GM18907 (cell line): ENCODE data around the gene PON3.
"Not testable (repeated sequence)": the region's sequence is repeated elsewhere in the genome, so short reads cannot be mapped to it uniquely, and the experiment has no call there.

Experiments
- ATAC-seq: cut with Tn5 transposase; IDR thresholded peaks from one replicate; pipeline ENCODE4 v1.9.1; 2021; ENCODE audit warnings: mild to moderate bottlenecking, moderate library complexity; ENCODE audit not compliant: unreplicated experiment

Gene PON3

GRCh38 chr7:95412075-95412474 is 15.9 kb upstream of the PON3 start:
- ATAC-seq: no peak

GRCh38 chr7:95411666-95412065 is 15.5 kb upstream of the PON3 start:
- ATAC-seq: no peak

GRCh38 chr7:95411036-95411435 is 14.9 kb upstream of the PON3 start:
- no peak for ATAC-seq

- no peak for ATAC-seq
Measured at GRCh38 chr7:95407751-95408150, 11.6 kb upstream of the PON3 start.

- ATAC-seq: no peak
Measured at GRCh38 chr7:95405800-95406199, 9.6 kb upstream of the PON3 start.

GRCh38 chr7:95405208-95405607 is 9.0 kb upstream of the PON3 start:
- no peak for ATAC-seq

GRCh38 chr7:95404316-95404865 is 8.2 kb upstream of the PON3 start:
- no peak for ATAC-seq

GRCh38 chr7:95398155-95398940 is 2.2 kb upstream of the PON3 start:
- no peak for ATAC-seq

GRCh38 chr7:95397381-95397780 is 1.2 kb upstream of the PON3 start:
- no peak for ATAC-seq

GRCh38 chr7:95395755-95396135 is 430 bp downstream of the PON3 start:
- ATAC-seq: no peak

- ATAC-seq: no peak
Measured at GRCh38 chr7:95394370-95394769, 1.8 kb downstream of the PON3 start.

GRCh38 chr7:95391761-95392160 is 4.4 kb downstream of the PON3 start:
- no peak for ATAC-seq

GRCh38 chr7:95389516-95389915 is 6.7 kb downstream of the PON3 start:
- no peak for ATAC-seq

- not testable (repeated sequence) for ATAC-seq
Measured at GRCh38 chr7:95379457-95379856, 16.7 kb downstream of the PON3 start.

- no peak for ATAC-seq
Measured at GRCh38 chr7:95376632-95377400, 19.4 kb downstream of the PON3 start.

GRCh38 chr7:95375591-95376257 is 20.5 kb downstream of the PON3 start:
- ATAC-seq: no peak

- ATAC-seq: no peak
Measured at GRCh38 chr7:95373323-95373722, 22.9 kb downstream of the PON3 start.

- no peak for ATAC-seq
Measured at GRCh38 chr7:95368235-95368634, 27.9 kb downstream of the PON3 start.

GRCh38 chr7:95367606-95368005 is 28.6 kb downstream of the PON3 start:
- no peak for ATAC-seq

GRCh38 chr7:95365151-95365550 is 31.0 kb downstream of the PON3 start:
- no peak for ATAC-seq

GRCh38 chr7:95357623-95358022 is 38.6 kb downstream of the PON3 start:
- ATAC-seq: no peak
